ENCODE results near the gene TEKT5.

- TF ChIP-seq CTCF (IDR thresholded peaks at IDR 0.05; ENCODE audit: low read depth, low read length) (no peak), EZH2phosphoT487 (IDR thresholded peaks at IDR 0.05; ENCODE audit: low read depth) (no peak)
Observed at GRCh38 chr16:10666291-10666690, 28.4 kb downstream of the TEKT5 start.
